H1 (cell line): ENCODE data around the gene COL19A1.

ENCODE experiments used
- CHD1 ChIP-seq: IDR thresholded peaks from 2 replicates; pipeline ENCODE4 v1.6.1; 2012; ENCODE audit warnings: low read depth, low read length, improper control_type of control experiment
- CTCF ChIP-seq, 3 experiments: IDR thresholded peaks; 1 replicate in 2 of 3; 2 replicates in 1 of 3; pipeline versions ENCODE4 v1.5.1 to v1.6.1; 2011; ENCODE audit warnings: low read length in 3 of 3, mild to moderate bottlenecking in 3 of 3, inconsistent platforms in 2 of 3, low read depth in 1 of 3, moderate library complexity in 1 of 3; ENCODE audit not compliant: insufficient read depth in 1 of 3; ENCODE audit errors: control extremely low read depth in 1 of 3
- EZH2 ChIP-seq: fragments of 200-600 bp; sonication (generic); IDR thresholded peaks from 2 replicates; pipeline ENCODE4 v1.7.1; 2012; ENCODE audit warnings: low read depth, mild to moderate bottlenecking, moderate library complexity, low read length, inconsistent platforms; ENCODE audit not compliant: severe bottlenecking
- JUN ChIP-seq: IDR thresholded peaks from 2 replicates; pipeline ENCODE4 v1.6.1; 2011; ENCODE audit warnings: low read depth, mild to moderate bottlenecking, improper control_type of control experiment, low read length
- JUND ChIP-seq: IDR thresholded peaks from 2 replicates; pipeline ENCODE4 v1.6.1; 2011; ENCODE audit warnings: mild to moderate bottlenecking, improper control_type of control experiment, low read length
- KDM1A ChIP-seq: fragments of 200-600, 300-600 bp; sonication (generic); IDR thresholded peaks from 2 replicates; pipeline ENCODE4 v1.7.1; 2016; ENCODE audit warnings: mild to moderate bottlenecking, low read length, borderline replicate concordance
- MAX ChIP-seq: IDR thresholded peaks from 2 replicates; pipeline ENCODE4 v1.6.1; 2012; ENCODE audit warnings: inconsistent platforms
- PHF8 ChIP-seq: fragments of 200-600 bp; sonication (generic); conservative IDR thresholded peaks from 2 replicates; pipeline ENCODE4 v1.7.1; 2012; ENCODE audit warnings: low read depth, mild to moderate bottlenecking, inconsistent platforms, low read length, moderate library complexity
- POLR2A ChIP-seq, 2 experiments: IDR thresholded peaks; 1 replicate in 1 of 2; 2 replicates in 1 of 2; pipeline ENCODE4 v1.6.1; 2011; ENCODE audit warnings: low read depth in 2 of 2, low read length in 2 of 2, mild to moderate bottlenecking in 2 of 2; ENCODE audit errors: control extremely low read depth in 1 of 2
- SIN3A ChIP-seq, 2 experiments: IDR thresholded peaks in 1 of 2; conservative IDR thresholded peaks in 1 of 2; 2 replicates each; pipeline ENCODE4 v1.6.1; 2011 to 2012; ENCODE audit warnings: low read length in 2 of 2, improper control_type of control experiment in 1 of 2, low read depth in 1 of 2, mild to moderate bottlenecking in 1 of 2
- TCF12 ChIP-seq: IDR thresholded peaks from 2 replicates; pipeline ENCODE4 v1.6.1; 2011; ENCODE audit warnings: low read depth, mild to moderate bottlenecking, low read length
- YY1 ChIP-seq: IDR thresholded peaks from 2 replicates; pipeline ENCODE4 v1.6.1; 2011; ENCODE audit warnings: low read depth, mild to moderate bottlenecking, low read length

GRCh38 chr6:69843189-69843588 is 23.2 kb upstream of the COL19A1 start:
- TF ChIP-seq POLR2A (IDR thresholded peaks at IDR 0.05; ENCODE audit: control extremely low read depth in 1 of 2, low read depth in 2 of 2, low read length in 2 of 2) (no peak), PHF8 (no peak), CTCF (IDR thresholded peaks at IDR 0.05; ENCODE audit: control extremely low read depth in 1 of 3, insufficient read depth in 1 of 3, low read depth in 1 of 3, low read length in 3 of 3) (no peak), TCF12 (no peak), YY1 (no peak), JUND (no peak), CHD1 (no peak), KDM1A (no peak), MAX (no peak), SIN3A (conservative IDR thresholded peaks at IDR 0.05 in 1 of 2, IDR thresholded peaks at IDR 0.05 in 1 of 2; ENCODE audit: low read depth in 1 of 2, low read length in 2 of 2) (no peak), EZH2 (no peak), JUN (no peak)
